Gastroesophageal sphincter (tissue), 4 donors: ENCODE data around the gene ARNT2. TPM values are rescaled to one million over a fixed set of nuclear protein-coding genes. Genes with fewer than 3 reads are reported as not detected.

Source experiments
- ATAC-seq: fragments of 150-250 bp; one replicate; pipeline ENCODE4 v1.9.1; 2016; ENCODE audit warnings: mild to moderate bottlenecking, moderate library complexity
- H3K27ac ChIP-seq, 4 donors: fragments of 200-600 bp; sonication (generic) in 3 of 4; 1 replicate in 3 of 4; 2 replicates in 1 of 4; pipeline ENCODE4 v1.5.1; 2016 to 2019
- H3K27me3 ChIP-seq: fragments of 200-600 bp; sonication (generic); one replicate; pipeline ENCODE4 v1.5.1; 2019
- H3K36me3 ChIP-seq, 2 donors: fragments of 200-600 bp; sonication (generic); one replicate each; pipeline ENCODE4 v1.5.1; 2019; ENCODE audit warnings: control low read depth in 1 of 2
- H3K4me1 ChIP-seq, 3 donors: fragments of 200-600 bp; sonication (generic); 1 replicate in 2 of 3; 2 replicates in 1 of 3; pipeline ENCODE4 v1.5.1; 2016 to 2019; ENCODE audit warnings: control low read depth in 2 of 3
- H3K4me3 ChIP-seq, 2 donors: fragments of 200-600 bp; sonication (generic); one replicate each; pipeline ENCODE4 v1.5.1; 2019; ENCODE audit warnings: mild to moderate bottlenecking in 1 of 2, moderate library complexity in 1 of 2
- H3K9me3 ChIP-seq, 3 donors: fragments of 200-600 bp; sonication (generic); one replicate each; pipeline ENCODE4 v1.5.1; 2017 to 2019; ENCODE audit warnings: control low read depth in 2 of 3
- EP300 ChIP-seq: sonication (generic); formaldehyde crosslinking; IDR thresholded peaks from one replicate; pipeline ENCODE4 v1.6.1; 2017; ENCODE audit warnings: antibody characterized with exemption, mild to moderate bottlenecking
- POLR2A ChIP-seq, 2 donors: fragments of 450-650 bp; IDR thresholded peaks; one replicate each; pipeline ENCODE4 v1.6.1; 2017; ENCODE audit warnings: antibody characterized with exemption in 2 of 2, mild to moderate bottlenecking in 2 of 2, moderate library complexity in 1 of 2
- POLR2AphosphoS5 ChIP-seq: sonication (generic); formaldehyde crosslinking; IDR thresholded peaks from one replicate; pipeline ENCODE4 v1.6.1; 2017; ENCODE audit warnings: antibody characterized with exemption
- WGBS, 2 donors: methylation state at CpG; one replicate each; pipeline ENCODE4 v1.1.5; 2018; ENCODE audit warnings: low coverage in 1 of 2; 5-methylcytosine and 5-hydroxymethylcytosine counted together
- total RNA-seq, 4 donors: library from RNA; depleted of rRNA; stranded (reverse); fragments of >200 nt; gene quantifications; one replicate each; pipeline ENCODE4 v1.1.0, GENCODE V29; 2016
- TF ChIP-seq, protein P1 (sequence below), 4 experiments: fragments of 200-600 bp in 2 of 4; fragments of 450-650 bp in 2 of 4; sonication (generic) in 1 of 4; IDR thresholded peaks; one replicate each; pipeline ENCODE4 v1.5.1; 2017 to 2019; ENCODE audit warnings: antibody characterized with exemption in 4 of 4, mild to moderate bottlenecking in 2 of 4, moderate library complexity in 2 of 4

Gene ARNT2
- total RNA-seq, 4 donors from 2014 or later = 6.7 to 11.6 (median 9.4) TPM

GRCh38 chr15:80557441-80558234 is 153.5 kb downstream of the ARNT2 start:
- ATAC-seq = no peak

DNA sequence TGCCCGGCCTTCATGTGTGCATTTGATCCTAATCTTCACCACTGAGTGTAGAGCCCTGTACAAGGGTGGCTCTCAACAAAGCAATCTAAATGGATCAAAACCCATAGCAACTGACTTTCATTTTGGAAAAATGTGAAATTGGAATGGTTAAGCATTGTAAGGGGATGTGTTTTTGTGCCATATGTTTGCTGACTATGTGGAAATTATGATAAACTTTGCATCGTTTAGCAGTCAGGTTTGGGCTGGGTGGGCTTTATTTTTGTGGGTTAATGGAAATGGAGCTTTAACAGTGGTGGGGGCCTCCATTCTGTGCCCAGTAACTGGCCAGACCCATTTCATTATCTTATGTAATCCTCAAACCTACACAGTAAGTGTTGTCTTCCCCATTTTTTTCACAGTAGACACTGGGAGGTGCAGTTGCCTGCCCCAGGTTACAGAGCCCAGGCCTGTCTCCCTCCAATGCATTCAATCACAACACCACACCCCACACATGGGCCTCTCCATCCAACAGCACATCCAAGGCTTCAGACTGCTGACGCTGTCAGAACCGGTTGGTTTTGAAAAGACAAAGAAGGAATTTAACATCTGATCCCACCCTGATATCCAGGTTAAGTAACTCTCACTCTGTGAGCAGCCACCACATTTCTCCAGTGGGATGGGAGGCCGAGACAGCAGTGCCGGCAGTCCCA is 154.6 kb downstream of the ARNT2 start:
- no peak for ATAC-seq
- Histone ChIP-seq H3K9me3 (no peaks in the 10 kb centered on the region), H3K4me1 (no peaks in the 10 kb centered on the region), H3K27ac (no peak overlapping the region), H3K36me3 (peaks cover 0 to 34% of the 10 kb centered on the region in 2 donors), H3K4me3 (no peak overlapping the region), H3K27me3 (no peaks in the 10 kb centered on the region)
- no peak for TF ChIP-seq POLR2A (IDR thresholded peaks at IDR 0.05)
- TF ChIP-seq, protein P1, sequence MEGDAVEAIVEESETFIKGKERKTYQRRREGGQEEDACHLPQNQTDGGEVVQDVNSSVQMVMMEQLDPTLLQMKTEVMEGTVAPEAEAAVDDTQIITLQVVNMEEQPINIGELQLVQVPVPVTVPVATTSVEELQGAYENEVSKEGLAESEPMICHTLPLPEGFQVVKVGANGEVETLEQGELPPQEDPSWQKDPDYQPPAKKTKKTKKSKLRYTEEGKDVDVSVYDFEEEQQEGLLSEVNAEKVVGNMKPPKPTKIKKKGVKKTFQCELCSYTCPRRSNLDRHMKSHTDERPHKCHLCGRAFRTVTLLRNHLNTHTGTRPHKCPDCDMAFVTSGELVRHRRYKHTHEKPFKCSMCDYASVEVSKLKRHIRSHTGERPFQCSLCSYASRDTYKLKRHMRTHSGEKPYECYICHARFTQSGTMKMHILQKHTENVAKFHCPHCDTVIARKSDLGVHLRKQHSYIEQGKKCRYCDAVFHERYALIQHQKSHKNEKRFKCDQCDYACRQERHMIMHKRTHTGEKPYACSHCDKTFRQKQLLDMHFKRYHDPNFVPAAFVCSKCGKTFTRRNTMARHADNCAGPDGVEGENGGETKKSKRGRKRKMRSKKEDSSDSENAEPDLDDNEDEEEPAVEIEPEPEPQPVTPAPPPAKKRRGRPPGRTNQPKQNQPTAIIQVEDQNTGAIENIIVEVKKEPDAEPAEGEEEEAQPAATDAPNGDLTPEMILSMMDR (IDR thresholded peaks at IDR 0.05) = no peak
- TF ChIP-seq POLR2AphosphoS5 = no peak
- WGBS, 2 donors = 78 to 91% methylated on average over 1 of the region's 6 CpGs

More at GRCh38 chr15:80557441-80558234, 153.5 kb downstream of the ARNT2 start:
- H3K4me1 ChIP-seq = no peaks in the 10 kb centered on the region
- no peaks in the 10 kb centered on the region for H3K9me3 ChIP-seq
- WGBS, 2 donors = 93 to 100% methylated on average over 5 of the region's 5 CpGs
- H3K4me3 ChIP-seq = no peak overlapping the region
- TF ChIP-seq POLR2AphosphoS5 (no peak), POLR2A (IDR thresholded peaks at IDR 0.05) (no peak), EP300 (no peak)
- TF ChIP-seq, protein P1 (IDR thresholded peaks at IDR 0.05) = no peak
- H3K27ac ChIP-seq = no peak overlapping the region
- H3K36me3 ChIP-seq = peaks cover 0 to 25% of the 10 kb centered on the region in 2 donors
- no peaks in the 10 kb centered on the region for H3K27me3 ChIP-seq

DNA sequence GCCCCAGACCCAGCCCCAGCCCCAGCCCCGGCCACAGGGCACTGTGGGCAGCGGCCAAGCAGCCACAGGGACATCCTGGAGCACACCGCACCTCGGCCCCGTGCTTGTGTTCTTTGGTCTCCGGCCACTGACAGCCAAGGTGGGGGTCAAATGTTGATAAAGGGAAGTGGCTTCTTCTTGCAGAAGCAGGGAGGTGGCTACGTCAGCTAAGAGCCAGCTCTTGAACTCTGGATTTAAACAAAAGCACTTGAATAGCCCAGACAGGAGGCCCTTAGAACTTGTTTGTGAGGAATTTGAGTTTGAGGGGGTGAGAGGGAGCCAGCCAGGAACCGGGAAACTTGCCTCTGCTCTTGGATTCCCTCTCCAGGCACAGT is 155.1 kb downstream of the ARNT2 start:
- TF ChIP-seq, protein P1 (IDR thresholded peaks at IDR 0.05) = no peak
- TF ChIP-seq EP300 = no peak
- no peak for TF ChIP-seq POLR2A (IDR thresholded peaks at IDR 0.05)
- TF ChIP-seq POLR2AphosphoS5 = no peak
- H3K4me1 ChIP-seq = no peaks in the 10 kb centered on the region
- WGBS, 2 donors = 0 to 65% methylated on average over 1 to 2 of the region's 8 CpGs
- H3K36me3 ChIP-seq = peaks cover 0 to 39% of the 10 kb centered on the region in 2 donors
- no peak overlapping the region for H3K4me3 ChIP-seq
- H3K9me3 ChIP-seq = no peaks in the 10 kb centered on the region
- ATAC-seq = no peak
- H3K27ac ChIP-seq = no peak overlapping the region
- no peaks in the 10 kb centered on the region for H3K27me3 ChIP-seq

- Histone ChIP-seq H3K4me3 (no peak overlapping the region), H3K27me3 (no peaks in the 10 kb centered on the region), H3K9me3 (no peaks in the 10 kb centered on the region), H3K27ac (no peak overlapping the region), H3K36me3 (peaks cover 0 to 44% of the 10 kb centered on the region in 2 donors), H3K4me1 (no peaks in the 10 kb centered on the region)
- no peak for ATAC-seq
- WGBS, 2 donors = 76 to 80% methylated on average over 5 to 6 of the region's 6 CpGs
- TF ChIP-seq EP300 (no peak), POLR2AphosphoS5 (no peak)
Measured at GRCh38 chr15:80559761-80560160, 155.6 kb downstream of the ARNT2 start.

DNA sequence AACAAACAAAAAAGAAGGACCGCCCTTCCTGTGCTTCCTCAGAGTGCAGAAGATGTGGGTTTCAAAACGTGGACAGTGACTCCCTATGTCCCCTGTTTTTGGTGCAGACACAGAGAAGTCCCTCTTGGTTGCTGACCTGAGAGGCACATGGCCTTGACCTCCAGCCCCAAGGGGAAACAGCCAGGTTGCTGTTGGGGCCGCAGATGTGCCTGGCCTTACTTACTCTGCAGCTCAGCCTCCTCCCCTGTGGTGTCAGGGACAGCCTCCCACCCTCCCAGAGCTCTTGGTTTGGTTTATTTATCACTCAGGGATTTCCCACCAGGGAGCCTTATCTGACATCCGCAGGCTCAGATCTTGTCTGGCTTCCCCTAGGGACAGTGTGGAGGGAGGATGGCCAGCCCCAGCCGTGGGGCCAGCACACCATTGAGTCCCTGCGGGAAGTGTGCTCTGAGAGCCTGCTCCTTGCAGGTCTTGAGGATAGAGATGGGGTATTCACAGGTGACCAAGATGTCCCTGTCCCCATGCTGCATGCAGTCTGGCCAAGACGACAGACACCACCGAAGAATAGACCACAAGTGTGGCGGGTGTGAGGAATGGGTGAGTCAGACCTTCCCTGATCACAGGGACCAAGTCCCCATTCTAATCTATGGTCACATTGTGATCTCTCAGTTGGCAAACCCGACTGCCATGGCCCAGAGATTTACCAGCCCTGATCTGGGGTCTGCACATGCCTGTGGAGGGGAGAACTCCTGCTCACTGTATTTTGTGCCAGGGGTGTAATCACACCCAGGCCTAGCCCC is 156.6 kb downstream of the ARNT2 start:
- H3K9me3 ChIP-seq = no peaks in the 10 kb centered on the region
- WGBS, 2 donors = 80 to 83% methylated on average over 3 to 7 of the region's 10 CpGs
- H3K36me3 ChIP-seq = peaks cover 0 to 34% of the 10 kb centered on the region in 2 donors
- H3K4me1 ChIP-seq = no peaks in the 10 kb centered on the region
- H3K4me3 ChIP-seq = no peak overlapping the region
- ATAC-seq = no peak
- no peaks in the 10 kb centered on the region for H3K27me3 ChIP-seq
- TF ChIP-seq, protein P1 (IDR thresholded peaks at IDR 0.05) = no peak
- no peak for TF ChIP-seq EP300
- no peak for TF ChIP-seq POLR2A (IDR thresholded peaks at IDR 0.05)
- TF ChIP-seq POLR2AphosphoS5 = no peak
- no peak overlapping the region for H3K27ac ChIP-seq
